COLO668 (cell line): ENCODE data around the gene ZFAND3.
"Not testable (repeated sequence)": the region's sequence is repeated elsewhere in the genome, so short reads cannot be mapped to it uniquely, and the experiment has no call there.

Source experiments
- DNase-seq: peaks from one replicate; lab custom pipeline; 2025; ENCODE audit not compliant: unreplicated experiment; lab: John Stamatoyannopoulos, UW

Gene ZFAND3

DNA sequence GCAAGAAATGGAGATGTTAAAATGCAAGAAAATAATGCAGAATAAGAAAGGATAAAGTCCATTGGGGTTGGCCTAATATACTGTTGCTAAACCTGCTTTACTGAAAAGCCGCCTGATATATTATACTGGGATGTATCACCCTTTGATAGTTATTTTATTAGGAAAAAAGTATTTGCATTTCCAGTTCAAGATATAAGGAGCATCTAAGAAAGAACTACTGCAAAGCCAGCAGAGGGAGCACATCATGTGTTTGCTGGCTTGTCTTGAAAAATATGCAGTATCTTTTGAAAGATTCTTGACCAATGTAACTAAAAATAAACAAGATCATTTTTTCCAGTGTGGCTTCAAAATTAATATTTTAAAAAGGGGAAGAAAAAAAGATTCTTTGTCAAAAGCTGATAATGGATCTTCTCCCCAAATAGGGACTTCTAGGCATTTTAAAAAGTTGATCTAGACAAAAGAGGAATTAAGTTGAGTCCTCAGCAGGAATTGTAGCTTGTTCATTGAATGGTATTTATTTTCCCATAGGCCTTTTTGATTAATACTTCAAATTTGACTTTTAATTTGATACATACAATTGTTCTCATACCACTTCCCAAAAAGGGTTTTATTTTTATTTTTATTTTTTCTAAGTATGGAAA is 214.9 kb downstream of the ZFAND3 start:
- no peak for DNase-seq

DNA sequence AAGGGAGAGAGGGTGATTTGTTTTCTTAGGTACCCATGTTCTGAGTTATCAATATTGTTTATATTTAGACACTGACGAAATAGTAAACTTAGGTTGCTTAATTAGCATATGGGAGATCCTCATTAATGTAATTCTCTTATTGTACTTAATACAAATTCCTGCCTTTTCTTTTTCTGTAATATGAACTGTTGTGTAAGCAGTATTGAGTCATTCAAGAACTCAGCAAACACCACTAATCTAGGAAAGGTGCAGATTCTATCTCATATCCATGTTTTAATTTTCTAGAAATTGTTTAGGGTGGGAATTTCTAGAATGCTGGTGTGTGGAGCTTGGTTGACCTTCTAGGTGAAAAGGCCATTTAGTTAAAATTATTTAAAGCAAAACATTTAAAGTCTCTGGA is 216.0 kb downstream of the ZFAND3 start:
- DNase-seq, result no peak

DNA sequence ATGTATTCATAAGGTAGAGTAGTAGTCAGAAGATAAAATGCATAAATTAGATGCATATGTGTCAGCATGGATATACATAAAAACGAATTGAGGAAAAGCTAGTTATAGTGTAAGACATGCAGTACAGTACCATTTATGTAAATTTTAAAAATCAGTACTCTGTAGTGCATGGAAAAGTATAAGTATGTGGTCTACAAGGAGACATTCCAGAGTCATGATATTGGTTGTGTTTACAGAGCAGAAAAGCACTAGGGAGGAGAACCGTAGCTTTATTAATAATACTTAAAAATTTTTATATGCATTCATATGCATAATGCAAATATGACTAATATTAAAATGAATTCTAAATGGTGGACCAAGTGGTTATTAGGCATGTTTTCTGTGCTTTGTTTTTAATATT is 220.0 kb downstream of the ZFAND3 start:
- DNase-seq, result no peak

DNA sequence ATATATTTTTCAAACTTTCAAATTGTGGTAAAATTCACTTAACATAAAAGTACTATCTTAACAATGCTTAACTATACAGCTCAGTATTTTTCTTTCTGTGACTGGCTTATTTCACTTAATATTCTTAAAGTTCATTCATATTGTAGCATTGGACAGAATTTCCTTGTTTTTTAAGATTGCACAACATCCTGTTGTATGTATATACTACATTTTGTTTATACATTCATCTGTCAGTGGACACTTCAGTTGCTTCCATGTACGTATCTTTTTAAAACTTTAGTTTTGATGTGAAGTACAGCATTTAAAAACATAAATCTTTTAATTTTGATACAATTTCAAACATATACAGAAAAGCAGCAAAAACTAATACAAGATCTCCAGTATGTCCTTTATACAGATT is 220.7 kb downstream of the ZFAND3 start:
- no peak for DNase-seq

DNA sequence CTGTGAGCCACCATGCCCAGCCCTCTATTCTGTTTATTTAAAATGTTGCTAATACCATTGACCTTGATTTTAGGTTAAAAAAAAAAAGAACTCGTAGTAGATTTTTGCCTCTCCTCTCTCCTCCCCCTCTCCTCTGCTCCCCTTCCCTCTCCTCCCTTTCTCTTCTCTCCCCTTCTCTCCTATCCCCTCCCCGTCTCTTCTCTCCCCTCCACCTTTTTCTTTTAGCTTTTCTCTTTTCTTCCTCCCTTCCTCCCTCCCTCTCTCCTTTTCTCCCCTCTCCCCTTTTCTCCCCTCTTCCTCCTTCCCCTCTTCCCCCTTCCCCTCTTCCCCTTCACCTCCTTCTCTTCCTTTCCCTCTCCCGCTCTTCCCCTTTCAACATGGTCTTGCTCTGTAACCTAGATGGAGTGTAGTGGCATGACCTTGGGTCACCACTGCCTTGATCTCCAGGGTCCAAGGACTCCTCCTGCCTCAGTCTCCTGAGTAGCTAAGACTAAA is 223.8 kb downstream of the ZFAND3 start:
- no peak for DNase-seq

DNA sequence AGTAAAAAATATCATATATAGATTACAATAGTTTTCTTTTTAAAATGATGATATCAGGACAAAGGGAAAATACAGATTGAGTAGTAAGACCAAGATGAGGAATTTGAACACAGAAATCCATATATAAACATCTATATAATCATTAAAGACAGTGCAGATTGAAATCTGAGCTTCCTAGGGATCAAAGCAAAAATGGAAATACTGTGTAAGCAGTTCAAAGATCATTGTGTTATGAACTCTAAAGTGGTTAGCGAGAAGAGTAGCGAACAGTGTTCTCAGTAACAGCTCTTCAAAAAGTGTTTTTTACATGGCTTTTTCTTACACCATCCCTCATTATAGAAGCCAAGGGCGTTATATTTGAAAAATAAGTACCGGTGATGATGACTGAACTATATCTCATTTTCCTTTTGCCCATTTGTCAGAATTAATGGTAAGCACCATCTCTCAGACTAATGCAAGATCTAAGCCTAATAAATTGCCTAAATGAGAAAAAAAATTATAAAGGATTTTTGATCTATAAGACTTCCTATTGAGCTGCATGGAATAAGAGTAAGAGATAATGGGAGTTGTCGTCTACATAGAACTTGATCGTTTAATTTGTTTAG is 226.3 kb downstream of the ZFAND3 start:
- DNase-seq, result no peak

DNA sequence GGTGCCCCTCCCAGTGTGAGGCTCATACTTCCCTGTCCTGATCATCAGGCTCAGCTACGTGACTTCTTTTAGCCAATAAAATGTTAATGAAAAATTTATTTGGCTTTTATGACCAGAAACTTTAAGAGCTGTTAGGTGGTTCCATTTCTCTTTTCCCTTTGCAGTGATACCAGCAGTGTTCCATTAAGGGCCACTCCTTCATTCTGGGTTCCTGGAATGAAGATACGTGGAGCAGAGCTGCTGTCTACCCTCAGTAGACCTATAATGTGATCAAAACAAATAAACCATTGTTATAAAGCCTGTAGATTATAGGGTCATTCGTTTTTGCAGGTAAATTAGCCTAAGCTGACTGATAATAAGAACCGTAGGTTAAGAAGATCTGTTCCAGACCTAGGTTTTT is 228.0 kb downstream of the ZFAND3 start:
- no peak for DNase-seq

DNA sequence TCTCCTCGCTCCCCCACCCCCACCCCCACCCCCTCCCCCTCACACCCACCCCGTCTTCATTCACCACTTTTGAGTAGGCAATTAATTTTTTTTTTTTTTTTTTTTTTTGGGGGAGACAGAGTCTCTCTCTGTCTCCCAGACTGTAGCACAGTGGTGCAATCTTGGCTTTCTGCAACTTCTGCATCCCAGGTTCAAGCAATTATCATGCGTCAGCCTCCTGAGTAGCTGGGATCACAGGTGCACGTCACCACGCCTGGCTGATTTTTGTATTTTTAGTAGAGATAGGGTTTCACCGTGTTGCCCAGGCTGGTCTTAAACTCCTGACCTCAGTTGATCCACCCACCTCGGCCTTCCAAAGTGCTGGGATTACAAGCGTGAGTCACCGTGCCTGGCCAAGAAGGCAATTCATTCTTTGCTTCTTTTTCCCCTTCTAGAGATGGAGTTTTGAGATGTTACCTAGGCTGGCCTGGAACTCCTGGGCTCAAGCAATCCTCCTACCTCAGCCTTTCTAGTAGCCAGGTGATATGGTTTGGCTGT is 230.4 kb downstream of the ZFAND3 start:
- not testable (repeated sequence) for DNase-seq

DNA sequence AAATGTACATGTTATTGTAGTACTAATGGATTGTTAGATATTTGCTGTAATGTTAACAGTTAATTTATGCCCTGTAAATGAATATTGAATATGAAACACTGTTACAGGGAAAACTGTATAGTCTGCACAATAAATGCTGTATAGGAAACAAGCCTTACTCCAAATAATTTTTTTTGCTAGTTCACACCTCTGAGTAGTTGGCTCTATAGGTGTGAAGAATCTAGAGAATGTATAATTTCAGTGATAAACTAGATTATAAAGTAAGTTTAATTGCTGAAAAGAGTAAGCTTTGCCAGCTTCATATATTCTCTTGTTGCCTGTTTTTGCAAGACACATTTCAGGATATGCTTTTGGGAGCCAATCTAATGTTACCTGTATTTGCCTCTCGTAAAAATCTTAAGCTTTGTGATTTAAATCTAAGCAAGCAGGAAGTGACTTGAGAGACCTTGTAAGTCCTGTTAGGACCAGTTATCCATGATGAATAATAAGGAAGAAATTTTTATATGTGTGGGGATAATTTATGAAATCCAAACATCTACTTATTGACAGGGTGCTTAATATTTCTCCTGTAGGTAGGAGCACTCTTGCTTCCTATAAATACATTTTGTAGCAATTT is 232.4 kb downstream of the ZFAND3 start:
- no peak for DNase-seq

DNA sequence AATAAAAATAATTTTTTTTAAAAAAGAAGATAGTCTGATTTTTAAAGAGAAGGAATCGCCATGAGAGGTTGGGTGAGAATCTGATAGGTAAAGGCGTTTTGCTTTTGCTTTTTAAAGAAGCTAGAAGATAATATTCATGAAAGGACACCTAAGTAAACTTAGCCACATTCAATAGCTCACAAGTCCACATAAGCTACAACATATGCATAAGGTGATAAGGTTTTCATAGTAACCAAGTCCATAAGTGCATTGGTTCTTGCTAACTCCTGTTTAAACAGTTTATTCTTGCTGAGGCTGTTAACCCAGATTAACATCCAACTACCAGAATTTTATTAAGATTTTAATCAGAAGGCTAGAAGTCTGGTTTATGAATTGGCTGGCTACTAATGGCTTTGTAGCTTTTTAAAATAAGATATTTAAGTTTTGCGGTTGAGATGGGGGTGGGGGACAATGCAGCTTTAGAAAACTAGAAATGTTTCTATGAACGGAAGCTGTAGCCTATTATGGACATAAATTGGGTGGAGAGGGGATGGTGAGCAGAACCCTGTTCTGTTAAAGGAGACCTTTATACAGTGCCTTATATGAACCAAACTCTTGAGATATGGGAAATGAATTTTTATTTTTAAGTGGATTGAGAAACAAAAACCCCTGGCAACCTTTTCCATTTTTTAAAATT is 235.1 kb downstream of the ZFAND3 start:
- no peak for DNase-seq

DNA sequence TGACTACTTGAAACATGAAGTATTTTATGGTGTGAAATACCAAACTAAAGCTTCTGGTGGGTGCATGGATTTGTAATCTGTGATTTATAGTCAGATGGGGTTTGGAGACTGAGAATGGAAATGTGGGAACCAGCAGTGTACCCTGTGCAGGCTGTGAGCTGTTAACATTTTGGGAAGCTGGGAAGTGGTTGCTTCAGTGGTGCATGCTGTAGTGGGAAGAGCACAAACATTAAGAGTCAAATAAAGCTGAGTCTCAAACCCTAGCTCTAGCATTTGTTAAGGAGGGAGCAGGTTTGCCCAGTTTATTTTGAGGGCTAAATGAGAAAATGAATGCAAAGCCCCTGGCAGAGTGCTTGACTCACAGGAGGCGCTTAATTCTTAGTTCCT is 235.7 kb downstream of the ZFAND3 start:
- no peak for DNase-seq

DNA sequence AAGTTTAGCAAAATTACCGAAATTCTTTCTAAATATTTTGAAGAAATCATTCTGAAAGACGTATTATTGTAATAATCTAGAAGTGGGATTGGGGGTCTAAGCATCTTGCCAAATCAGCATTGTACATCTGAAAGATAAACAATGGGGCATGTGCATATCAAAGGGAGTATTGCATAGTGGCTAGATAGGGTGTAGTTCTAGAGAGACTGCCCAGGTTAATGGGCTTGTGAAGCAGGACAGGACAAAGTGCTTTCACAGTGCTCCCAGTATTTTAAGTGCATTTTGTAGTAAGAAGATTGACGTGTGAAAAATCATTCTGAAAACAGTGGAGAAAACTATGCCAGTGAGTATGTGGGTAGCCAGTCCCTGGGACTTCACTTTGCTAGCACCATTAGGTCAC is 236.8 kb downstream of the ZFAND3 start:
- DNase-seq, result no peak

DNA sequence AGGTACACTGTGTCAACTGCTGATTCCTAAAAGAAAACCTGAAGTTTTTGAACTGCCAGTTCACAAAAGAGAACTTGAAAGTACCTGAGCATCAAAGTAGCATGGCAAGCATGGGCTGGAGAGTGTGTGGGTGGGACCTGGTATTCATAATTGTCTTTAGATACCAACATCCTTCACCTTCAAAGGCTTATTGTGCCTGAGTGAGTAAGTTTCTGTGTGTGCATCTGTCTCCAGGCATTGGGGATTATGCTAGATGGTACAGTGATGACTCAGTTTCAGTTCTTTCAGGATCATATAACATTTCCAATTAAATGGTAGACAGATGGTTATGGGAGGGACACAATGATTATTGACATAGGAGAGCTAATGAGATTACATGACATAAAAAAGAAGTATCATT is 238.5 kb downstream of the ZFAND3 start:
- no peak for DNase-seq

DNA sequence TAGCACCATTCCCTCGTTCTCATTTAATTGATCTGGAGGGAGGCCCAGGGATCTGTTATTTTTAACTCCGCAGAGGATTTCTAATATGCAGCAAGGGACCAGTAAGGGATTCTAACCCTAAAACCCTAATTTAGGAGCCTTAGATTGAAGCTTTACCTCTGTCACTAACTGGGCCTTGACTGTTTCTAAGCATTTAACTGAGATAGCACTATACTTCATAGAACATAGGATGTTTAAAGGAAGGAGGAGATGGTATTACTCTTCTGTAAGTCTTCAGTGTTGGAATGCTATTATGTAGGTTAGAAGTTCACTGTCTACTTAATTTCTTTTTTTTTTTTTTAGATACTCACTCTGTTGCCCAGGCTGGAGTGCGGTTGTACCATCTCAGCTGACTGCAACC is 242.5 kb downstream of the ZFAND3 start:
- DNase-seq, result no peak

DNA sequence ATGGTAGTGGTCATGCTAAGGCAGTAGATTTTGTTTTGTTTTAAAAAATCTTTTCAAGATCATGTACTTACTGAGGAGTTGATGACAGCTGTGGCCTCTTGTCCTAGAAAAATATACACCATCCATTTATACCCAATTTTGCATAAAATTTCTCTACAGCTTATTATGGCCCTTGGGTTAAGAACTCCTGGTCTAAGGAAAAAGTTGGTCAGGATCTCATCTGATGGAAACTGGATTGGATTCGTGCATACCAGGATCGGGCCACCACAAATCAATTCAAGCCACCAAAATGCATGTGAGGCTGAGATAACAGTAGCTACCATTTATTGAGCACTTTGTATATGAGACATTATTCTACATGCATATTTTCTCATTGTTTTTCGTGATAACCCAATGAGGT is 244.4 kb downstream of the ZFAND3 start:
- DNase-seq, result no peak

DNA sequence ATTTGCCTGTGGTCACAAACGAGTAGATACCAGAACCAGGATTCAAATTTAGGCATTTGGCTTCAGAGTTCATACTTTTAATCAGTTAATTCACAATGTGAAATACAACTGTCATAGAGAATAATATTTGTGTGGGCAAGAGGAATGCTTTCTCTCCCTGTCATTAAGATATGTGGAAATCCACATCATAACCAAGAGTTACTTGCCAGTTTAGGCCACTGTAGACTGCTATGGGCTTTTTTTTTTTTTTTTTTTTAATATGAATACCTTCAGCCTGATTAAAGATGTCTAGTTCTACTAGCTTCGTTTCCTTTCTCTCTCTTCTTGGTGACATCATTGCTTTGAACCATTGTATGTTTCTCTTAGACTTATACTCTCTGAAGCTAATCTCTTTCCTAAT is 244.9 kb downstream of the ZFAND3 start:
- DNase-seq, result no peak

DNA sequence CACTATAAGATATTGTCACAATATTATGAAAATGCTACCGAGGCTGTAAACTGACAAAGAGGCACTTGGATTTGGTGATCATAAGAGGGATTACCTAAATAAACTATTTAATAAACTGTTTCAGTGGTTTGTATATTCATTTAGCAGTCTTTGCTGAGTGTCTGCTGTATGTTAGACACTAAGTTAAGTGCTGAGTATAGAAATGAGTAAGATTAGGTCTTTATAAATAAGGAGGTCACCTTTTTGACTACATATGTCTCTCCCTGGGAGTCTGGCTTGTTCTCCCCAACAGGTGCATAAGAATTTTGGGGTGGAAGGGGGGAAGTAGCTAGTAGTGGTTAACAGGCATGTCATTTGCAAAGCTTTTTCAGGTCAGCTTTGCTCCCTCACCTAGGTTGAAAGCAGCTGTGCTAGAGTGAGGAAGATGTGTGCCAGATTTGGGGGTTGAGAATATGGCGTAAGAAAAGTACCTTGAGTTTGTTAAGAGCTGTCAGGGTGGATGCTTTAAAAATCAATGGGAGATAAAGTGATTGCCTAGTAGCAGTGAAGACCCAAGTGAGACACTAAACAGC is 246.3 kb downstream of the ZFAND3 start:
- DNase-seq, result no peak

DNA sequence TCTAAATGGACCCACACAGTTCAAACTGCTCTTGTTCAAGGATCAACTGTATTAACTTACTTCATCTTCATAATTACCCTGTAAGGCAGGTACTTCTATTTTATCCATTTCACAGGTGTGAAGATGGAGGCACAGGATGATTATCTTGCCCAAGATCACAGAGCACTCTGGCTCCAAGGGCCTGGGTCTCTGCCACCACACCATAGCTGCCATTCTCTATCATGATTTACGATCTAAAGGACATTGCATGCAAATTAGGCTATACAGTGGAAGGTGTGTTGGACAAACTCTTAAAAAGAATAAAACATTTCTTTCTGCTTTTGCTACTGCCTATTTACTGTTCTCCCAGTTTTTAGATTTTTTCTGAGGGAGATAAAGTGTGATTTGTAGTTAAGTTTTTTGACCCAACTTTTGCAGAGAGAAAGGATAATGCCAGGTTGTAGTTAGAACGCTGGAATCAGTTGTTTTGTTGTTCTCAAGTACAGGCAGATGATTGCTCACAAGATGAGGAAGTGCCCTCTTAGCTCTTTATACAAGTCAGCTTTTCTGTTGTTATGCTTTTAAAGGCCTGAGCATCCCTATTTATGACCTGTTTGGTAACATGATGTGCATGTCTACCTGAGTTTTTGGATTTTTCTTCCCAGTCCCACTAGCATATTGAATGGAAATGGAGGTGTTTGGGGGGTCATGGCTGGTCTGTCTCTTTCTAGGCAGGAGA is 247.9 kb downstream of the ZFAND3 start:
- no peak for DNase-seq

DNA sequence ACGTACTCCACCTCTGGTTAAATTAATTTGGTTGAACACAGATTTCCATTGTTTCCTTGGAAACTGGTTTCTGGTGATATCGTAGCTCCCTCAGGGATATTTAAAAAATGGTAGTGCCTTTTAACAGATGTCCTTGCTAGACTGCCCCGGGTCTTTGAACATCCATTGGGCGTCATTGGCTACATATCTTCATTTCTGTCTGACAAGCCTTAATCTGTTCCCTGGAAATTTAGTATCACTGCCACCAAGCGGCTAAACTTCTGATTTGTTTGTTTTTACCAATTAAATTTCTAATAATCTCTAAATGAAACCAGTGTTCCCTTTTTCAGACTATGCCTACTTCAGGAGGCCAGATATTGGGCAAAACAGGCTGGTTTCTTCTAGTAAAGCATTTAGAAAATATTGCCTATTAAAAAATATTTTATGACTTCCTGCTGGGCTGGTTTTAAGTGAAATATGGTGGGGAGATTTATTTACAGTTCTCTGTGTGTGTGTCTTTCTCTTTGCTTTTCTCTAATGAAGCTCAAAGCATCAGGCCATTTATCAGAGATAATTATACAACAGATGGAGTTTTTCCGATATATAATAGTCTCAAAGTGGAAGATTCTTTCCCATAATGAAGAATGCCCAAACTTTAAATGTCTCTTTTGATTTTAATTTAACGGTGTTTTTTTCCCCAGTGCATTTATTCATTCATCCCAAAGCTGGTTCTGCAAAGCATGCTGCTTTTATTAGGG is 249.5 kb downstream of the ZFAND3 start:
- DNase-seq, result no peak

DNA sequence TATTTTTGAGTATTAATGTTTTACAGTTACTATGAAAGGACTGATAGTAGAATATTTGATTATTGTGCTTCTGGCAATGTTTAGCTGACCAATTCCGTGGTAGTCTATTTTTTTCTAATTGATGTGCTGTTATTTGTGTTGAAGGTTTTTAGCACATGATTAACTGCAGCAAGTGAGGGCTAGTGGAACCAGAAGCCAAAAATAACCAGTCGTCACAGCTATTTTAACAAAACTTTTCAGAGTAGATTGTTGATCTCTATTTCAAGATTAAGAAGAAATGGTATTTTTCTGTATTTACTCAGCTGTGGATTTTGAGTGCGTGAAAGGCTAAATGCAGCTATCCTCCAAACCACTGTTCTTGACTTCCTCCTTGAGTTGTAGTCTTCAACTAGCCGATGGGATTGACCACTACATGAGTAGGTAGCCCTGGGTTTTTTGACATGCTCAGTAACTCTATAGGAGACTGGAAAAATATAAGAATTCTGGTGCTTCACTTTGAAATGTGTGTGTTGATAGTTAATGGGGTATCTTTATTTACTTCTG is 258.0 kb downstream of the ZFAND3 start:
- DNase-seq, result no peak
